Neutrophil (primary cell): ENCODE results near the gene TM6SF1.
"Not testable (repeated sequence)": the region's sequence is repeated elsewhere in the genome, so short reads cannot be mapped to it uniquely, and the experiment has no call there.

Experiments used
- H3K27ac ChIP-seq: fragments of 200-600 bp; sonication (generic); 2 replicates; pipeline ENCODE4 v1.5.1; 2016; ENCODE audit warnings: mild to moderate bottlenecking, moderate library complexity
- H3K27me3 ChIP-seq: fragments of 200-600 bp; sonication (generic); 2 replicates; pipeline ENCODE4 v1.6.0; 2016; ENCODE audit warnings: mild to moderate bottlenecking
- H3K36me3 ChIP-seq: fragments of 200-600 bp; sonication (generic); 2 replicates; pipeline ENCODE4 v1.5.1; 2017
- H3K4me1 ChIP-seq, 2 experiments: fragments of 200-600 bp in 1 of 2; sonication (generic) in 1 of 2; 1 replicate in 1 of 2; 2 replicates in 1 of 2; pipeline versions ENCODE4 v1.5.1 to v1.6.1; 2013 to 2016; ENCODE audit warnings: low read depth in 1 of 2, low read length in 1 of 2, mild to moderate bottlenecking in 1 of 2, moderate library complexity in 1 of 2; ENCODE audit not compliant: control insufficient read depth in 1 of 2, insufficient read depth in 1 of 2
- H3K4me3 ChIP-seq, 2 experiments: fragments of 200-600 bp in 1 of 2; sonication (generic) in 1 of 2; 1 replicate in 1 of 2; 2 replicates in 1 of 2; pipeline ENCODE4 v1.5.1; 2013 to 2016; ENCODE audit warnings: low read depth in 1 of 2, low read length in 1 of 2, mild to moderate bottlenecking in 1 of 2, moderate library complexity in 1 of 2
- H3K9me3 ChIP-seq: fragments of 200-600 bp; sonication (generic); 2 replicates; pipeline ENCODE4 v1.5.1; 2016
- CTCF ChIP-seq: fragments of 200-600 bp; sonication (generic); IDR thresholded peaks from 2 replicates; pipeline ENCODE4 v1.5.1; 2016; ENCODE audit warnings: antibody characterized with exemption

The TM6SF1 gene

GRCh38 chr15:83082730-83083386, 24.6 kb upstream of the TM6SF1 start:
- Histone ChIP-seq H3K9me3 (no peaks in the 10 kb centered on the region), H3K4me3 (no peak overlapping the region), H3K27me3 (peaks cover 39% of the 10 kb centered on the region), H3K4me1 (no peaks in the 10 kb centered on the region), H3K36me3 (no peaks in the 10 kb centered on the region), H3K27ac (no peak overlapping the region)
- TF ChIP-seq CTCF: no peak

GRCh38 chr15:83085461-83085860, 22.0 kb upstream of the TM6SF1 start:
- H3K9me3 ChIP-seq, H3K36me3 ChIP-seq, H3K27ac ChIP-seq, H3K4me1 ChIP-seq, H3K4me3 ChIP-seq: not testable (repeated sequence)
- peaks cover 13% of the 10 kb centered on the region for H3K27me3 ChIP-seq

GRCh38 chr15:83085864-83086552, 21.4 kb upstream of the TM6SF1 start:
- not testable (repeated sequence) for H3K4me3 ChIP-seq, H3K27ac ChIP-seq, H3K36me3 ChIP-seq

GRCh38 chr15:83087576-83087975, 19.9 kb upstream of the TM6SF1 start:
- Histone ChIP-seq H3K4me3 (no peak overlapping the region), H3K4me1 (peaks cover 0 to 4% of the 10 kb centered on the region in 2 experiments), H3K27ac (no peak overlapping the region), H3K27me3 (peaks cover 2% of the 10 kb centered on the region), H3K9me3 (no peaks in the 10 kb centered on the region), H3K36me3 (no peaks in the 10 kb centered on the region)
- TF ChIP-seq CTCF: no peak

More at GRCh38 chr15:83085864-83086552, 21.4 kb upstream of the TM6SF1 start:
- not testable (repeated sequence) for H3K9me3 ChIP-seq, H3K4me1 ChIP-seq, H3K27me3 ChIP-seq

GRCh38 chr15:83088876-83089275, 18.6 kb upstream of the TM6SF1 start:
- Histone ChIP-seq H3K4me3 (no peak overlapping the region), H3K4me1 (peaks cover 0 to 4% of the 10 kb centered on the region in 2 experiments), H3K27me3 (no peaks in the 10 kb centered on the region), H3K9me3 (no peaks in the 10 kb centered on the region), H3K36me3 (no peaks in the 10 kb centered on the region), H3K27ac (no peak overlapping the region)
- TF ChIP-seq CTCF: no peak

- H3K4me3 ChIP-seq: no peak overlapping the region
- H3K9me3 ChIP-seq: no peaks in the 10 kb centered on the region
- H3K27ac ChIP-seq: no peak overlapping the region
- no peaks in the 10 kb centered on the region for H3K27me3 ChIP-seq
- no peak for TF ChIP-seq CTCF
- peaks cover 0 to 4% of the 10 kb centered on the region in 2 experiments for H3K4me1 ChIP-seq
- no peaks in the 10 kb centered on the region for H3K36me3 ChIP-seq
These were observed 17.0 kb upstream of the TM6SF1 start for GRCh38 chr15:83090465-83090864.

GRCh38 chr15:83091965-83092308, 15.5 kb upstream of the TM6SF1 start:
- not testable (repeated sequence) for H3K4me1 ChIP-seq, H3K9me3 ChIP-seq, H3K27me3 ChIP-seq, H3K36me3 ChIP-seq, H3K4me3 ChIP-seq
- peak overlapping the region; percentile 51 for H3K27ac ChIP-seq
